Glomerular visceral epithelial cell (primary cell): Measurements from ENCODE around the gene RPL18A.

Experiments used
- DNase-seq: peaks from one replicate; pipeline ENCODE4 v3.0.0-alpha.2; 2016; ENCODE audit errors: extremely low spot score

RPL18A gene

DNA sequence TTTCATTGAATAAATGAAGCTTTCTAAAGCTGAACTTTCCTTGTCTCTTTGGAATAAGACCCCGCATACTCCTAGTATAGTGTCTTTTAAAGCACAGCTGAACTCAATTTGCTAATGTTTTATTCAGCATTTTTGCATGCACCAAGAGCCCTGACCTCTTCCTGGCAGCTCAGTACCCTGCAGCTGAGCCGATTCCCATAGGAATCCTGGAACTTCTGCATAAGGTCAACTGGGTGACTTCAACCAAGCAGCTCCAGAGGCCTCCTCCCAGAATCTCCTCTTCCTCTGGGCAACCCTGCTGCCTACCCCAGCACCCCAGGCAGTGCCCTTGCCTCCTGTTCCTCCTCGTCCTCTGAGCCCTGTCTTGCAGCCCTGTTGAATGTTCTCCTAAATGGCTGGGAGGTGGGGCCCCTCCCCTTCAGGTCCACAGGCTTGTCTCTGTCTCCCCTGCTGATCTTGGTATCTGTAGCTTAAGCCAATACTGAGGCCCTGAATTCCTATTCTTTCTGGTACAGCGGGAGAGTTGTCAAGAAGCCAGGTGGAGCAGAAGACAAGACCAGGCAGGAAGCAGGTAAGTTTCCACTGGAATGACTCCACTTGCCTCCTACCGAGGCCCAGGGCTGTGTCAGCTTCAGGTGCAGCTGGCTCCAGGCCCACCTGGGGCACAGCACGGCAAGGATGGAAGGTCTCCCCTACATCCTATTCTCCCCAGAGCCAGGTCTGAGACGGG, 49.5 kb downstream of the RPL18A start:
- DNase-seq: no peak

- no peak for DNase-seq
Measured at GRCh38 chr19:17910791-17911360, 51.2 kb downstream of the RPL18A start.
